22Rv1 (cell line): ENCODE results near the gene RALY.

Experiments used
- ZFX ChIP-seq: fragments of 450-650 bp; IDR thresholded peaks from 2 replicates; pipeline ENCODE4 v1.6.1; 2017; ENCODE audit warnings: antibody characterized with exemption, borderline replicate concordance
- TF ChIP-seq, protein P1 (sequence below): fragments of 450-650 bp; IDR thresholded peaks from 2 replicates; pipeline ENCODE4 v1.5.1; 2017; ENCODE audit warnings: mild to moderate bottlenecking

DNA sequence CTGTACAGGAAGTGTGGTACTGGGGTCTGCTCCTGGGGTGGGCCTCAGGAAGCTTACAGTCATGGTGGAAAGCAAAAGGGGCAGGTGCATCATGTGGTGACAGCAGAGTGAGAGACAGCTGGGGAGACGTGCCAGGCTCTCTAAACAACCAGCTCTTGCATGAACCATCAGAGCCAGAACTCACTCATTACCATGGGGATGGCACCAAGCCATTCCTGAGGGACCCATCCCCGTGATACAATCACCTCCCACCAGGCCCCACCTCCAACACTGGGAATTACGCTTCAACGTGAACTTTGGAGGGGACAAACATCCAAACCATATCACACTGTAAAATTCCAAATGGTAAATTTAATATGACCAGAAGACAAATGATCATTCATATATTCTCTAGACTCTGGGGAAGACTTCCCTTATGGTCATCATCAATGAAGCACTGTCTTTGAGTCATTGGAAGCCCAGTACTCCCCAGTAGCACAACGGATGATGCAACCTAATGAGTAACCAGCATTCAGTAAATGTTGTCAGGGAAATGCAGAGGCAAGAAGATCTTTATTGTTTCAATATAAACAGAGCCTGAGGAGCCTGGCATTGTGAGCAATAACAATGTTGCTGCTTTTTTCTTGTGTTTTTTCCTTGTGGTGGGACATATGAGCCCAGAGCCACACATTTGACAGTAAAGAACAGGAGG is 48.2 kb upstream of the RALY start:
- TF ChIP-seq, protein P1, sequence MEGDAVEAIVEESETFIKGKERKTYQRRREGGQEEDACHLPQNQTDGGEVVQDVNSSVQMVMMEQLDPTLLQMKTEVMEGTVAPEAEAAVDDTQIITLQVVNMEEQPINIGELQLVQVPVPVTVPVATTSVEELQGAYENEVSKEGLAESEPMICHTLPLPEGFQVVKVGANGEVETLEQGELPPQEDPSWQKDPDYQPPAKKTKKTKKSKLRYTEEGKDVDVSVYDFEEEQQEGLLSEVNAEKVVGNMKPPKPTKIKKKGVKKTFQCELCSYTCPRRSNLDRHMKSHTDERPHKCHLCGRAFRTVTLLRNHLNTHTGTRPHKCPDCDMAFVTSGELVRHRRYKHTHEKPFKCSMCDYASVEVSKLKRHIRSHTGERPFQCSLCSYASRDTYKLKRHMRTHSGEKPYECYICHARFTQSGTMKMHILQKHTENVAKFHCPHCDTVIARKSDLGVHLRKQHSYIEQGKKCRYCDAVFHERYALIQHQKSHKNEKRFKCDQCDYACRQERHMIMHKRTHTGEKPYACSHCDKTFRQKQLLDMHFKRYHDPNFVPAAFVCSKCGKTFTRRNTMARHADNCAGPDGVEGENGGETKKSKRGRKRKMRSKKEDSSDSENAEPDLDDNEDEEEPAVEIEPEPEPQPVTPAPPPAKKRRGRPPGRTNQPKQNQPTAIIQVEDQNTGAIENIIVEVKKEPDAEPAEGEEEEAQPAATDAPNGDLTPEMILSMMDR: no peak
- TF ChIP-seq ZFX: no peak
